Activated CD4-positive, CD25-positive, alpha-beta regulatory T cell treated with anti-CD3 and anti-CD28 coated beads, Interleukin-2, amount 50 U/mL, for 16 hours (primary cell): ENCODE measurements around the gene ISCA2.
"Not testable (repeated sequence)": the region's sequence is repeated elsewhere in the genome, so short reads cannot be mapped to it uniquely, and the experiment has no call there.

Experiments used
- DNase-seq: peaks from one replicate; pipeline ENCODE4 v3.0.0-alpha.2; 2020; ENCODE audit warnings: low read depth, low spot score

ISCA2 gene, protein sequence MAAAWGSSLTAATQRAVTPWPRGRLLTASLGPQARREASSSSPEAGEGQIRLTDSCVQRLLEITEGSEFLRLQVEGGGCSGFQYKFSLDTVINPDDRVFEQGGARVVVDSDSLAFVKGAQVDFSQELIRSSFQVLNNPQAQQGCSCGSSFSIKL

DNA sequence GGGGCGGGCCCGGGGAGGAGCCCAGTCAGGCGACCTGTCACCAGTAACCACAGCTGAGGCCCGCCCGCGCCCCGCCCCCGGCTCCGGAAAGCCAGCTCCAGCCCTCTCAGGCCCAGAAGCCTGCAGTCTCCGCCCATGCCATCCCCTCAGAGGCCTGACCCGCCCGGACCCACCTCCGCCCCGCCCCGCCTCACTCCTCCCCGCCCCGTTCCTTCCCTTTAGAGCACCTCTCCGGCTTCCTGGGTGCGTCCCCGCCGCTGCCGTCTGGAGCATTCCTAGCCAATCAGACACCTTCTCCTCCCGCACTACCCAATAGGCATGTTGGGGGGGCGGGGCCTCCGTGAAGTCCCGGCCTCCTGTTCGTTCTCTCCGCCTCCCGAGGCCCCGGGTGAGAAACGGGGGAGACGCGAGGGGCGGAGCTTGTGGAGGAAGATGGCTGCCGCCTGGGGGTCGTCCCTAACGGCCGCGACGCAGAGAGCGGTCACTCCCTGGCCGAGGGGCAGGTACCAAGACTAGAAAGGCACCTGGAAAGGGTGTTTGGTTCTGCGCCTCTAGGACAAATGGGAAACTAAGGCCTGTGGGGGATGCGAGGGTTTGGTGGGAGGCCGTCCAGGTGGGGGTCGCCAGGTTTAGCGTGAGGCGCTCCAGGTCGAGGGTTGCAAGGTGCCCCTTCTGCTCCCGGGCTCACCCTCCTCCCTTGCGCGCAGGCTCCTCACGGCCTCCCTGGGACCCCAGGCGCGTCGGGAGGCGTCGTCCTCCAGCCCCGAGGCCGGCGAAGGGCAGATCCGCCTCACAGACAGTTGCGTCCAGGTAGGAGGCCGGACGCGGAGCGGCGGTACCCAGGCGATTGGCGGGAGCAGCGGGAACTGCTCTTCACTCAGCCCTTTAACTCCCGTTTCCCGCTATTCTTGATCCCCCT, at the start of gene ISCA2:
TSS of gene ISCA2 (plus strand) at position 423 of the 919 bp plus-strand sequence. CDS start at position 433, 10 bp downstream.
- peak; percentile 98 for DNase-seq

DNA sequence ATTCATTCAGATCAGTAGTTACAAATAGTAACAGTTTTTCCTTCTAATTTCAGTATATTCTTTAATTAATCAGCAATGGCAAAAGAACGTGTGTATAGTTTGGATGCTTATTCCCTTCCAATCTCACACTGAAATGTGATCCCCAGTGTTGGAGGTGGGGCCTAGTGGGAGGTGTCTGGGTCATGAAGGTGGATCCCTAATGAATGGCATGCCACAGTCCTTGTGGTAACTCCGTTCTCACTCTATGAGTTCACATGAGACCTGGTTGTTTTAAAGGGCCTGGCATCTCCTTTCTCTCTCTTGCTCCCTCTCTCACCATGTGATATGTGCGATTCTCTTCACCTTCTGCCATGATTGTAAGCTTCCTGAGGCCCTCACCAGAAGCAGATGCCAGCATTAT, 48.7 kb upstream of the ISCA2 start:
- DNase-seq = no peak

DNA sequence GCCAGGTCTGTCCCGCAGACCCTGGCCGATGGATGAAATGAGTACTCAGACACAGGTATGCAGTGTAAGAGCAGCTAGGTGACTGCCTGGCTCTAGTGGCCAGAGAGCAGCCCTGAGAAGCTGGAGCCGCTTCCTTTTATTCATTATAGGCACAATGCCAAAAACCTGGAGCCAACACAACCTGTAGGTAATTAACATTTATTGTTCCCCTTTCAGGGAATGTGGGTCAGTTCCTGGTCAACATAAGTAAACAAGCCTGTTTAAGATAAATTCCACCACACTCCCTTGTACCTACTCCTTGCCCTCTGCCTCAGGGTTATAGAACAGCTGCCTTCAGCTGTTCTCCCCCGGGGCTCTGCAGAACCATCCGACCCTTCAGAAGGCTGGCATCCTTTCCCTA, 39.2 kb upstream of the ISCA2 start:
- not testable (repeated sequence) for DNase-seq

DNA sequence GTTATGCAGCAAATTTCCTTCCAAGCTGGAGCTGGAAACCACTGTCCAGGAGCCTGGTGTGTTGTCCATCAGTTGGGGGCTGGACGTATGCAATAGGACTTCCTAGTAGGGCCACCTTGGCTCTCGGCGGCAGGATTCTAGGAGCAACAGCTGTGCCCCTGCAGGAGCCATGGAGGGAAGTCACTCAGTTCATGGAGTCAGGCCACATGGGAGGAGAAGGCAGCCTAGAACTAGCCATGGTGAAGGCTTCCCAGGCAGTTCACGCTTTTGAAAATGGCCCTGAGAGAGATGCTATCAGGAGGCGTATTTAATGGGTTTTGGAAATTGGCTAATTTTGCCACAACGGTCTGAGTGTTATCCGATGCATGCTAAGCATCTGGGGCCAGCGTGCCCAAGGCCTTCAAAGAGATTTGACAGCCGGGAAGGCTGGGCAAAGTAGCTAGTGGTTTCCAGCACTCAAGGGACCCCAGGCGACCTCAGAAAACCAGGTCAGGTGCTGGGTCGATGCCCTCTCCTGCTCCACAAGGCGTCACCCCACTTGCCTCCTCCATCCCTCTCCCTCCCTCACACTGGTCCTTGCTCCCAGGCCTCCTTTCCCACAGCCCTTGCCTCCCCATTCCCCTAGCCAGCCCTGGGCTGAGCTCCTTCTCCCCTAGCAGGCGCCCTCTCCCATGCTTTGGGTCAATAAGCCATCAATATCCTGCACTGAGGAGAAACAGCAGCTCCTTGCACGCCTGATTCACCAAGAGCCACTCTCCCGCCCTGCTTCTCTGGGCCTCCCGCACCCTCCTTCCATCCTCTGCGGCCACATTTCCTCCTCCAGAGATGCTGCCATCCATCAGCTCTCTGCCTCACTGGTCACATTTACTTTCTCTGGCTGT, 36.6 kb upstream of the ISCA2 start:
- DNase-seq = no peak

DNA sequence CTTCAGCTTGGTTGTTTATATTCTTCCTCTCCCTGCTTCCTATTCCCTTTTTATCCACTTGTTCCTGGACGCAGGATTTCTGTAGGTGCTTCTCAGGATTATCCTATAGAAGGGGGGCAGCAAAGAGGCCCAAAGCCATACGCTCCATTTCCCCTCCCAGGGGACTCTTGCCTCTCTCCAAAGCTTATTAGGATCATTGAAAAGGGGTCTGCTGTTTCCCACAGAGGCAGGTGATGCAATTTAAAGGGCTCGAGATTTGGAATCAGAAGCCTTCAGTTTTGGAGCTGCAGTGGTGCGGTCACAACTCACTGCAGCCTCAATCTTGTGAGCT, 36.0 kb upstream of the ISCA2 start:
- no peak for DNase-seq

DNA sequence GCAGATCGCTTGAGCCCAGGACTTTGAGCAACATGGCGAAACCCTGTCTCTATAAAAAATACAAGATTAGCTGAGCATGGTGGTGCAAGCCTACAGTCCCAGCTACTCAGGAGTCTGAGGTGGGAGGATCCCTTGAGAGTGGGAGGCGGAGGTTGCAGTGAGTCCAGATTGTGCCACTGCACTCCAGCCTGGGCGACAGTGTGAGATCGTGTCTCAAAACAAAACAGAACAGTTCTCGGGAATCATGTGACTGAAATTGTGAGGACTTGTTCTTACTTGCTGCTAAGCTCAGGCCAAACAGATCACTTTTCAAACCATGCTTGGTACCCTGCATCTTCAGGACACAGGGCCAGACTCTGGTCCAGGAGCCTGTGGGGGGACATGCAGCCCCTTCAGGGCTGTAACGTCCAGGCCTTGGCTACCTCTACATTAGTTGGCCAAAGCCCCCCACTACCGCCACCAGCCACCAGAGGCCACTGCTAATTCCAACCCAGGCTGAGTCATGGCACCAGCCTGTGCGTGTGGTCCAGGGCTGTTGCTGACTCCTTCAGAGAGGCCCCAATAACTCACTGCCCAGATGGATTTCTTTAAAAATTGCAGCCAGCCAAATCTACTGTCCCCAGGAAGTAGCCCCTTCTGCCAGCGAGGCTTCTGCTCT, 34.1 kb upstream of the ISCA2 start:
- DNase-seq = peak; percentile 5

DNA sequence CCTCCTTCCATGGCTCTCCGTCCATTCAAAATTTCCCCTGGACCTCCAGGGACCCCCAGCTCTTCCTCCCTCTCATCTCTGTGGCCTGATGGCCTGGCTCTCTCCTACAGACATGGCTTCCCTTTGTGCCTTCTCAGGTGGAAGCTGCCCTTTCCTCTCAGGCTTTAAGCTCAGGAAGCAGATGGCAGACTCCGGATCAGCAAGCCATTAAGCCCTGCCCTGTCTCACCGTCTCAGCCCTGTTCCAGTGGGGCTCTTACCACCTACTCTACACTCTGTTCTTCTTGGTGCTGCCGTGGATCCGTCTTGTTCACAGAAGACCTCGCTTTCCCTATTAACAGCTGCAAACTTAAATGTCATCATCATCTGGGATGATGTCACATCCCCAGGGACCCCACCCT, 33.6 kb upstream of the ISCA2 start:
- no peak for DNase-seq

DNA sequence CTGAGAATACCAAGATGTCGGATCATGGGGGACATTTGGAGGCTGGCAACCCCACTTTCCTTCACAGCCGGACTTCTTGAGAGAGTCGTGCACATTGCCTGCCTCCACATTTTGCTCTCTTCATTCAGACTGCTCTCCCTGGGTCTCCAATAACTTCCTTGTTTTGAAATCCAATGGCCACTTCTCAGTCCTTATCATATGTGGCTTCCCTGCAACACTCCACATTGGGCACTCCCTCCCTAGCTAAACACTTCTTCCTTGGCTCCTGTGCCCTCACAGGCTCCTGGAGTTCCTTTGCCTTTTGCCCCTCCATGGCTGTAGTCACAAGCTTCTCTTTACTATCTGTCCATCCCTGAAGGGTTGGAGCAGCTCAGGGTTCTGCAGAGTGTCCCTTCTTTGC, 30.6 kb upstream of the ISCA2 start:
- no peak for DNase-seq

DNA sequence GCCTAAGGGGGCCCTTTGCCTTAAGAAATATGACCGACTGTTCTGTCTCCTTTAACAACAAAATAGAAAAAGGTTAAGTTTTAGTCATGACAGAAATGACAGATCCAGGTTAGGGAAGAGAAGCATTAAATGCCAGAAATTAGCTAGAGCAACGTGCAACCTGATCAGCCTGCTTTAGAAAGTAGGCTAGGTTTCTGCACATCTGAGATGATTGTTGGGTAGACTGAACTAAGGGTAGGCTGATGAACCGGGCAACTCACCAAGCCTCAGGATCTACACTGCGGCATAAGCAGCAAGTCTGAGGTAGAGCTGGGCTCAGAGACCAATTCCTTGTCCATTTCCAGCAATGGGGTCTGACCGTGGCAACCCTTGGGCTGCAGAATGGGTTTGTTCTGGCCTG, 29.9 kb upstream of the ISCA2 start:
- no peak for DNase-seq

DNA sequence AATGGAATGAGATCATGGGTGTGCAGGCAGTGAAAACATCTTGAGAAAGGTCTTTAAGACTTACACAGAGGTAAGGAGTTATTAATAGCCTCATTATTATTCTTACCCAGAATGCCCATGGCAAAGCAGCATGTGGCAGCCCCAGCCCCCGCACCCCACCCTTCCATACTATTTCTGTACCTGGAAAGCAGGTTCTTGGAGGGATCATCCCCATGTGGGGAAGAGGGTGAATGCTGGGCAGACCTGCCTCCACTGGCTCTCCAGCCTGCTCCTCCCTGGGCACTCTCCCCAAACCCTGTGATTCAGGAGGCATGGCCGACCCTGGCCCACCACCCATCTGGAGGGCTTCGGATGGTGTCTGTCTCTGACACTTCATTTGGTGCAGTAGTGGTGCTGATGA, 28.8 kb upstream of the ISCA2 start:
- no peak for DNase-seq

DNA sequence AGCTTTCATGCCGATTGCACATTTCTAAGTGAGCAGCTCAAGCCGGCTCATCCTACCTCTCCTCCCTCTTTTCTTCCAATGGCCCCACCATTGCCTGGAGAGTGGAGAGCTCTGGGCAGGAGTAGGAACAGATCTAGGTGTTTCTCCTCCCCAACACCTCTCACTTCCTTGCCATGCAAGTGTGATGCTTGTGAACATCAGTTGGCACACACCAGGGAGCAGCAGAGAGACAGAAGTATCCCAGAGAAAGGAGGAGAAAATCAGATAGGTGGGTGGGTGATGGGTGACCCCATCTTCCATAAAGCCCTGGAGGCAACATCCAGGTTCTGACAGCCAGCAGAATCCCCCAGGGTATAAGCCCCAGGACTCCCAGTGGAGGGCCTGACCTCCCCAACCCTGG, 28.2 kb upstream of the ISCA2 start:
- DNase-seq = no peak

DNA sequence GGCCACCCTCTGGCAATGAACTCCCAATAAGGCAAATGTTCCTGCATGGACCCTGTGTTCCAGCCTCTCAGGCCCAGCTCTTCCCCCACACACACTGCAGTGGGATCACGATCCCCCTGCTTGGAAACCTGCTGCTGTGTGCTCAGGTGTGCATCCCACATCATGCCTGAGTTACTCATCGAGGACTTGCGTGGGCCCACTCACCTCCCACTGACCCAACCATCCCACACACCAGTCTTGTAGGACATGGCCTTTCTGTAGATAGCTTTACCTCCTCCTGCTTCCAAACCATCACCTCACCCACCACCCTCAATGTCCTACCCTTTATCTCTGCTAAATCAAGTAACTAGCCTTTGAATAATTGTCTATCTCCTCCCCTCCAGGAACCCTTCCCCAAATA, 25.1 kb upstream of the ISCA2 start:
- DNase-seq = no peak

DNA sequence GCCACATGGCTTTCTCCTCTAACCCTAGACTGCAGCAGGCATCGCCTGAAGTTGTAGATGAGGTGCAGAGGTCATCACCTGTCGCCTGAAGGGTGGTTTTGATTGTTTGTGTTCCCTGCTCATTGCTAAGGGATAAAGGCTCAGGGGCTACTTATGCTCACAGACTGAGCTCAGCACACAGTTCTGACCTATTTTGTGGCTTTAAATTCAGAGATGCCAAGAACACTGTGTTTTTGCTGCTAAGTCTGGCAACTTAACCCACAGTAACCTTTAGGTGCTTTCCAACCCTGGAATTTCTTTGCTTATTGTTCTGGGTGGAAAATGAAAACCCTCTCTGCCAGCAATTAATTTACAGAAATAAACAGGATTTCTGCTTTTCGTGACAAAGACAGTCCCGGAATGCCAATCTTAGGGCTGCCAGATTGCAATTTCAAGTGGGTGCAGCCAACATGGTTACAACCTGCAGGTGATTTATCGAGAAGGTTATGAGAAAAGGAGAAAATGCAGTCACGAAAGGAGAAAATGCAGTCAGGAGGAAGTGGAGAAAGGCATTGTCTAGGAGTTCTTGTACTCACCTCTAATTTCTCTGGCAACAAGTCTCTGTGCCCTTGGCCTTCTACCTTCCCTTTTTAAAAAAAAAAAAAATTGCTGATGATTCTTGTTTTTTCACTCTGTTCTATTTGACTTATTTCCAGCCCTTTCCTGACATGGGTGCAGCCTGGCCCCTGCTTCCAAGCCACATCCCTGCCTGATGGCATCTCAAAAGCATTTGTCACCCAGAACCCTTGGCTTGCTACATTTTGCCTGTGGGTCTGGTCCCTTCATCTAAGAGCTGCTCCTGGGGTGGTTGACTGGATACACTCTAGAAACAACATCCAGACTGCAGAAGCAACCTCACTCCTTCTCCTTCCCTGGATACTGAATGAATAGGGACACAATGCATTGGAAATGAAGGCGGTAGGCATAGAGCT, 23.7 kb upstream of the ISCA2 start:
- DNase-seq = no peak

DNA sequence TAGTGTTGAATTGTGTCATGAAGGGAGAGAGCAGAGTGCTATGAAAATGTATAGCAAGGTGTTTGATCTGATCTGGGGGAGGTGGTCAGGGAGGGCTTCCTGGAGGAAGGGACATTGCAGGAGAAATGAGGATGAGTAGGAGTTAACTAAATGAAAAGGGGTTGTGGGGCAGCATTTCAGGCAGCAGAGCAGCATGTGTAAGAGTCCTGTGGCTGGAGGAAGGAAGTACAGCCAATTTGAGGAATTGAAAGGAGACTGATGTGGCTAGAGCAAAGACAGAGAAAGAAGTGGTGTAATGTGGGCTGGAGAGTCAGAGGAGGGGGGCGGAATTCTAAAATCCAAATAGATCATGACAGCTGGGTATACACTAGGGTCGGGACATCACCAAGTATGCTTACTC, 21.0 kb upstream of the ISCA2 start:
- no peak for DNase-seq

DNA sequence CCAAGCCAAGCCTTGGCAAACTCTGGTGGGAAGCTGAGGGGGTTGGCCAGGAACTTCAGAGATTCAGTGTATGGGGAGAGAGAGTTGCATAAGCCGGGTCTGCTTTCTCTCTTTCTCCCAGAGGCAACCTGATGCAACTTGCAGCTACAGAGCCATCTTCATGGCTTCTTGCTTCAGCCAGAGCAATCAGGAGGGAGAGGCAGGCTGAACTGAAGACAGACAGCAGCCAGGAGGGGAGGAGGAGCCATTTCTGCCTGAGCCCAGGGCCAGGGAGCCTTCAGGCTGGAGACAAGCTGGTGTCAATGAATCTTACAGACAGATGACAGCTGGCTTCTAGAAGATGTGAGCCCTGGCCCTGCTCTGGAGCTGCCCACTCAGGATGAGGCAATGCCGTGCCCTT, 19.2 kb upstream of the ISCA2 start:
- no peak for DNase-seq

DNA sequence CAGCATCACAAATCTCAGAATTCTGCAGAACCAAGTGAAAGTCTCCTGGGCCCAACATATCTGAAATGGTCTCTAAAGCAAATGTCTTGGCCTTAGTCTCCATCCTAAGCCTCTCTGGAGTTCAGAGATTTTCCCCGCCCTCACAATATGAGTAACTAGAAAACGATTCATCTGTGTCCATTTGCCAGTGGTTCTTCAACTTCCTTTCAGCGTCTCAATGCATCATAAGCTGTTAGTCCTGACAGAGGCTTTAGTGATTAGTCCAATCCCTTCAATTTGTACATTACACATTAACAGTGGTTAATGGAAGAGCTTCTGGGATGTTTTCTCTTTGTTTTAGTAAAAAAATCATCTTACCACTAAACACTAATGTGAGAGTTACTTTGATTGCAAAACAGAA, 17.9 kb upstream of the ISCA2 start:
- no peak for DNase-seq

DNA sequence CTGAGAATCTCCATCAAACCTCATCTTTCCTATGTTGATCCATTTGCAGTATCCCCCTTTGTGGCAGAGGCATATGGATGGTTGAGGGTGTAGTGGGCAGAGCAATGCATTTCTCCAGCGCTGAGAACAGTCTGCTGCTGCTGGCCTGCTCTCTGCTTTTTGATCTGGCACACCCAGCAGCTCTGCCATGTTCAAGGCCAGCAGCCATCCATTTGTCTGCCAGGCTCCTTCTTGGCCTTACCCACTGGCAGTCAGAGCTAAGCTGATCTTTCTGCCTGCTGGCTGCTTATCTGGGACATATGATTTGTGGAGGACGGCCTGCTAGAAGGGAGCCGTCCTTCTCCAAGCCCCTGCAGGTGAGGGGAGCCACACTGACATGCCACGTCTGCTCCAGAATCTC, 17.5 kb upstream of the ISCA2 start:
- DNase-seq = no peak

DNA sequence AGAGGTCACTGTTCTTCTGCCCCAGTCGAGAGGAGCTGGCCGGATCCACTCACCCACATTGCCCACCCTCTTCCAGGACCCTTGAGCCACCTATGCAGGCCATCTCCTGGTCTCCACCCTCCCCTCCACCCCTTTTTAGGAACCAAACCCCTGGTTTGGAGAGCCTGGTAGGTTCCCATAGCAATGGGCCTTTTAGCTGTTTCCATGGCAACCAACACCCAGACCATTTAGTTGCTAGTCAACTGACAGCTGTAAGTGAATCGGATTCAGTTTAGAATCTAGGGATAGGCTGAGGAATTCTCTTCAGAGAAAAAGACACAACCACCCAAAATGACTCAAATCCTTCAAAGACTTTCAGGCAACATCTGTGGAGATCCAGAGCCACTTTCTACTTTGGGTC, 17.0 kb upstream of the ISCA2 start:
- DNase-seq = no peak

DNA sequence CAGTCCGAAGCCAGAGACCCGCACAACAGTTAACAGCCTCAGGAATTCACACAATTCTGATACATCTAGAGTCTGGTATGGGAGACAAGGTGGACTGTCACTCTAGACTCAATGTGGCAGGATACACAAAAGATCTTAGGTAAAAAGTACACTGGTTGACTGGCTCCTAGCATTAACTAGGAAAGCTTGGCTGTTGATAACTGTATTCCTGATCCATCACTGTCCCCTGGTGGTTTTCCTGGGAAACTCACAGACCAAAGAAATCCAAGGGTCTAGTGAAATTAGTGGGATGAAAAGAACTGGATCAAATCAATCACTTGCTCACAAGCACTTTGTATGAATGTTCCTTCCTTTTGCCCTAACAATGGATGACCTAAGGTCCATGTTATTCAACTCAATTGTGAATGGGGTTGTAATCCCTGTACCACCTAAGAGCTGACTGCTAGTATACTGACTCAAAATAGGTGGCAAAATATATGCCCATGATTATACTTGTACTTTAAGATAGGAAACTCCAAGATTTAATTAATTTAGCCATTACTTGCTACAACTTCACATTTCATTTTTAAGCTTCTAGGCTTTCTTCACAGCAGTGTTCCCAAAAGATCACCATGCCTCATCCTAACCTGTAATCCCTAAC, 14.4 kb upstream of the ISCA2 start:
- no peak for DNase-seq

DNA sequence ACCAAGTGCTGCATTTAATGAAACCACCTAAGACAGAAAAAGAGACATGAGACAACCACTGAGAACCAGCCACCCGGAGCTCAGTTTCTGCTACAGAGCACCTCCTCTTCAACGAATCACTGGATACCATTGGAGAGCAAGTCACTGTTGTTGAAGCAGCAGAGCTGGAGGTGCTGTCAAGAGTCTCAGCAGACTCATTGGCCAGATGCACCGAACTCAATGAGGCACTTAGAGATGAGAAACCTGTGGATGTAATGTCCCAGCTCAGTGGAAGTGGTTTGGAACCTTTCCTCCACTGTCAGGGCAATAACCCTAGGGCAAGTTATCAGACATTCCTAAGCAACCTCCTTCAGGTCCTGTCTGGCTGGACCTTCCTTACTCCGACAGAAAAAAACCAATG, 13.5 kb upstream of the ISCA2 start:
- no peak for DNase-seq
